GM19455 (cell line): ENCODE data around the gene ZNF695.

Experiments
- ATAC-seq: cut with Tn5 transposase; IDR thresholded peaks from one replicate; pipeline ENCODE4 v1.9.1; 2021; ENCODE audit not compliant: unreplicated experiment

ZNF695 gene

DNA sequence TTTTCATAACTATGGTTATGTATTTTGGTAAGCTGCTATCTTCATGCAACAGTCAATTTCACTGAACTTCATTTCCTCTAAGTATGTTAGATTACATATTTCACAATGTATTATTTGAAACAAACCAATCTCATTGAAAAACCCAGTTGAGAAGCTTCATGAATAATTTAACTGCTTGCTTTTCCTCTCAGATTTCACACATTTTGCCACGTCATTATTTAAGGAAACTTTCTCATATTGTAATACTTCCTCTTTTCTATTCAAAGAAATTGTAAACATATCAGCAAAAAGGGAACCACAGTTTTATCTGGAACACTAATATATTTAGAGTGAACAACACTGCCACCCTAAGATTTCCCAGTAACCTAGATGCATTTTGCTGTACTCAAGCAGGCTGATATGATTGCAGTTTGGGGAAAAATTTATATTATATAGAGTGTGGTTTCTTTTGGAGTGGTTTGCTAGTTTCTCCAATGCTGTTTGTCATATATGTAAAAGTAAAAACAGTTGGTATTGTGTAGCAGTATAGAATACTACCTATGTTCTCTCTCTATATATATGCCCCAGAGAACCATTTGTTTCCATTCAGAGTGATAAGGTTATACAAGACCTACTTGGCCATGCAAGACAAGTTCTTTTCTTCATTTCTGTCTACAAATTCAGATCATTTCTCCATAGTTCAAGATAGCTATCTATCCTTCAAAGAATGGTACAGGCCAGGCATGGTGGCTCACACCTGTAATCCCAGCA is 47.7 kb downstream of the ZNF695 start:
- ATAC-seq, result no peak

DNA sequence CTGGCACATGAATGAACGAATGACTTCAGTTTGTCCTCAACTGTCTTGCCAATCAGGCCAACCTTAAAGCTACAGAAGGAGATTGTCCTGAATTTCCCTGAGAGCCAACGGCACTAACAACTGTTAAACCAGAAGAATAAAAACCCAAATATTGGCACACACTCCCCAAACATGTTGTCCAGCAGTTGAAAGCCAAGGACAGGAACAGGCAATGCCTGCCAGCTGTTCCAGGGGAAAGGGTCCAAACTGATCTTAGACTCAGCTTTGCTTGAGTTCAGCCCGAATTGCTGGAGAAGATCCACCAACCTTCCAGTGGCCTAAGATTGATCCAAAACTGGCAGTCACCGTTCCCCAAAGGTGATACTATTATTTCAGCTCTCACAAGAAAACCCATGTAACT is 53.7 kb downstream of the ZNF695 start:
- ATAC-seq, result no peak

DNA sequence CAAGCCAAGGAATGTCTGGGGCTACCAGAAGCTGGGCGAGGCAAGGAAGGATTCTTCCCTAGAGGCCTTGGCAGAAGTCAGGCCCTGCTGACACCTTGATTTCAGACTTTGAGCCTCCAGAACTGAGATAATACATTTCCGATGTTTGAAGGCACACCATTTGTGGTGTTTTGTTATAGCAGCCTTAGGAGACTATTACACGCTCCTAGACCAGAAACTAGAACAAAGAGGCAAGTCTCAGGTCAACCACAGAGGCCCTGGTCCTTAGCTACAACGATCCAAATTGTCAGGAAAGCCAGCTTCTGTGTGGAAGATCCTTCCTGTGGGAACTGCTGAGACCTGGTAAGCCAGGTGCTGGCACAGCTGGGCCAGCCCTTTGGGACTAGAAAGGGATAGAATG is 56.4 kb downstream of the ZNF695 start:
- no peak for ATAC-seq

DNA sequence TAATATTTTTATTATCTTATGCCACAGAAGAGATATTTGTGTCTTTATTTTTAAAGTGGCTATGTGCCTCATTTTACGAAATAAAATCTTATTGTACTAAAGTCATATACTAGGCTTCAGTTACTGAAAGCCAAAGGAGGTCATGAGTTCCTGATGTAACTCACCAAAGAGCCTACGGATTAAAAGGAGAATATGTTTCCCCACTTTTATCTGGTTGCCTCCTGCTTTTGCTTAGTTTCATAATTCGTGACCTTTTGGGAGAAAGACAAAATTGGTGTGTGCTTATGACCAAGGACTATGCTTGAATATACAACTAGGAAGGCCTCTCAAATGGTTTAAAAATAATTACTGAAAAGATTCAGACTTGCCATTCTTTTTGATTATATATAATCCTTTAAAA is 57.9 kb downstream of the ZNF695 start:
- ATAC-seq, result no peak

DNA sequence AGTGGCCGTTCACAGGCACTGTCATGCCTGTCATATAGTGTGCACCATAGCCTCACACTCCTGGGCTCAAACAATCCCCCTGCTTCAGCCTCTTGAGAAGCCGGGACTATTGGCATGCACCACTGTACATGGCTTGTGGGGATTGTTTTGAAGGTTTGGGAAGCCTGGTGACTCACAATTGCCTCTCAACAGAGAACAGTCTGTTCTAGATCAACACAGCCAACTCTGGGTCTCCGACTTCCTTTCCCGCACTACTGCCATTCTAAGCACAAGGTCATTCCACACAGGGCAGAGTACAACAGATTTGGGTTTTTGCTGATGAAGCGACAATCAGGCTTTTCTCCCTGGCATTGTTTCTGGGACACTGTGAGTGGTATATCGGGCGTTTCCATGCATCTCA is 60.6 kb downstream of the ZNF695 start:
- ATAC-seq, result no peak

DNA sequence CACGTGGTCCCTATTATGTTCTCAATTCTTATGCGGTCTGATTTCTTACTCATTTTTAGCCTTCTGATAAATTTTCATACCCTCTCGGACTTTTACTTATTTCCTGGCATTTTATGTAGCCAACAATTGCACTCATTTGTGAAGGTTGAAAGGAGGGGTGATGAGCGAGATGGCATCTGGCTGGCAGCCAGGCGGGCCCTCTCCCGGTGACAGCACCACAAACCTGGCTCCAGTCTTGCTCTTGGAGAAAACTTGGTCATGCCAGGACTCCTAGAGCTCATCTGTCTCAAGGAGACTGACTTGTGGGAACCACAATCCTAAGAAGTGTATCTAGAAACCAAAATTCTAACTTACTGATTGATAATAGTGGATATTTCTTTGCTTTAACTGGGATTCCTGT is 61.5 kb downstream of the ZNF695 start:
- ATAC-seq, result no peak
